Effector CD4-positive, alpha-beta T cell (primary cell): Measurements from ENCODE around the gene IGDCC3.
"Not testable (repeated sequence)": the region's sequence is repeated elsewhere in the genome, so short reads cannot be mapped to it uniquely, and the experiment has no call there.

Experiments
- DNase-seq: peaks from one replicate; pipeline ENCODE4 v3.0.0-alpha.2; 2020

The IGDCC3 gene

DNA sequence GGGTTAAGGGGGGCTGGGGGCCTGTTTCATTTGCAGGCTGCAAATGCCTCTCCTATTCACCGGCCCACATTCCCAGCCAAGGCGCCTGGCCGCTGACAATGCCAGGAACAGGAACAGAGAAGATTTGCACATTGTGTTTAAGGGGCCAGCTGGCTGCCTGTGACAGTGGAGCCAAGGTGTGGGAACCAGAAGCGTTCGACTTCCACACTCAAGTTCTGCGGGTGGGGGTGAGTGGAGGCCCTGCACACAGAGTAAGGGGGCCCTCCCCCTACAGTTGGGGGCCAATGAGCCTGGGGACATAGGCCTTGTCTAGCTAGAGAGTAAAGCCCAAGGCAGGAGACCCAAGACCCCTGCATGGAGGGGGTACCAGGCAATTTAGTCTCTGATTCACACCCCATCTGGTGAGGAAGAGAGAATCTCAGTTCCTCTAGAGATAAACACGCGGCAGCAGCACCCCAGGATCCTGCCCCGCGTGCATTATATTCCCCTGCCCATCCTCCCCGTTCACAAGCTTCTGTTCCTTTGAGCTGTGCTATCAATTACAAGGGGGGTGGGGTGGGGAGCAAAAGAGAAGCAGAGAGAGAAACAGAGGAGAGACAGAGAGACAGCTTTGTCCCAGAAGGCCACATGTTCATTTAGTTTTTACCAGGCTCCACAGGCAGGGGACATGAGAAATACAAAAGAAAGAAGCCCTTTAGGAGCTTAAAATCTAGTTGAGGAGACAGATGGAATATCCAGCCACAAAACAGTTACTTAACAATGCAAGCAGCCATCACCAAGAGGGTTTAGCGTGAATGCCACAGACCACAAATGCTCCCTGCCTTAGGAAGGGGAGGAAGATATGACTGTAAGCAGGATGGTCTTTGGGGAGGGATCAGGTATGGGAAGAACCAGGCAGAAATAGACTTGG, 9.2 kb downstream of the IGDCC3 start:
- DNase-seq: no peak

DNA sequence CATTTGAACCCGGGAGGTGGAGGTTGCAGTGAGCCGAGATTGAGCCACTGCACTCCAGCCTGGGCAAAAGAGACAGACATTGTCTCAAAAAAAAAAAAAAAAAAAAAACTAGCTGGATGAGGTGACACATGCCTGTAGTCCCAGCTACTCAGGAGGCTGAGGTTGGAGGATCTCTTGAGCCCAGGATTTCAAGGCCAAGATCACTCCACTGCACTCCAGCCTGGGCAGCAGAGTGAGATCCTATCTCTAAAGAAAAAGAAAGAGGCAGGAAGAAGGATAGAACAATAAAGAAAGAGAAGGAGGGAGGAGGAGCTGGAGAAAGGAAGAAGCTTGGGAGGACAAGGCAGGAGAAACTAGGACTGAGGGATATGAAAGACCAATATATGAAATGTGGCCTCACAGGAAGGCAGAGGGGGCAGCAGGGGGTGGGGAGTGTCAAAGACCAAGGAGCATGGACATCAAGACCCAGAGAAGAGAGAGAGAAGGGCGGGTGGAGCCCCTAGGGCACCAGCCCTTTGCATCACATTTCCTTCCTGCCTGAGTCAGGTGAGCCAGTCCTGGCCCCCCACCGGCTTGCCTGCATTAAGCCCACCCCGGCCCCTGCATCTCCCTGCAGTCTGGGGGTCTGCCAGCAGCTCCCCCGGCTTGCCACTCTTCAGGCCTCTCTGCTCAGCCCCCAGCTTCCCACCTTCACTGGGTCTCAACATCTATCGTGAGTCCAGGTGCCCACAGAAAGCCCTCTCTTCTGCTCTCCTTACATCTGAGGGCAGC, 11.5 kb downstream of the IGDCC3 start:
- no peak for DNase-seq

DNA sequence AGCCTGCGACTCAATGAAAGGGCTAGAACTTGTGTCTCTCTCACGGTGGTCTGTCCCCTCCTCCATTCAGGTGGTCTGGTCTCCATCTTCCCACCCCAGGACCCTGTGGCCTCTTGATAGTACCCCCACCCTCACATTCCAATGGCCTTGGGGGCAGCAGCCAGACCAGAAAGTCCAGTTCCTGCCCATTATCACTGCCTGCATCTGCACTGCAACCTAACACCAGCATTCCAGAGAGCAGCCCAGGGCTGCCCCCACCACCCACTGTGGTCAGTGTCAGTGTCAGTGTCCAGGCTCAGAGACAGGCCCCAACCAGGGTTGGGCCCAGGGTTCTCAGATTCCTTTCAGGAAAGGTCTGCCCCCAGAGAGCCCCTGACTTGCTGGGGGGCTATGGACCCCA, 12.6 kb downstream of the IGDCC3 start:
- no peak for DNase-seq

DNA sequence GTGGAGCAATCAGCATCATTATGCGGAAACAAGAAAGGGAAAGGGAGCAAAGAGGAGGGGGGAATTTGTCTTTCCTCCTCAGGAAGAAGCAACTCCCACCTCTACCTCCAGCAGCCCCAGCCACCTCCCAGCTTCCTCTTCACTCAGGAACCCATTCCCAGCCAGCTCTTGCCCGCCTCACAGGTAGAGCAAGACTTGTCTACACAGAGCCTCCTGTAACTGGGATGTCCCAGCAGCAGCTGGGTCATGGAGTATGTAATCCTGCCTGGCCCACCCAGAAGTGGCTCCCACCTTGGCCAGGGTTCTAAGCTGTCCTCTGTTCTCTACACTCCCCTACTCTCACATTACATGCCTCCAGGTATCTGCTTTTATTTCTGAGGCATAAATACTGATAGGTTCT, 14.0 kb downstream of the IGDCC3 start:
- no peak for DNase-seq

DNA sequence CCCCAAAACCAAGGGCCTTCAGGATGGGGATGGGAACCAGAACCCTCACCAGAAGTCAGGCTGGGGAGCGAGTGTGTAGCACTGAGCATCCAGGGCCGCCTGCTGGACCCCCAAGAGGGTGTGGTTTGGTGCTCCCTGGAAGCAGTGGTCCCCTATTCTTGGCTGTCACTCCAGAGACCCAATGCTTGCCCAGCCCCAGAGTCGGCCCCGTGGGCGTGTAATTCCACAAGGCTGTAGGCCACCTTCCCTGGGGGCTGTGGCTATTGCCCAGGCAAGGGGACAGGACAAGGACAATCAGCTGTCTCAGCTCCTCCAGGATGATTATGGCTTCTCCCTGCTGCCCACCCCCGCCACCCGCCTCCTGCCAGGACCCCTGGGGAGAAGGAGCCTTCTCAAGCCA, 14.5 kb downstream of the IGDCC3 start:
- no peak for DNase-seq

DNA sequence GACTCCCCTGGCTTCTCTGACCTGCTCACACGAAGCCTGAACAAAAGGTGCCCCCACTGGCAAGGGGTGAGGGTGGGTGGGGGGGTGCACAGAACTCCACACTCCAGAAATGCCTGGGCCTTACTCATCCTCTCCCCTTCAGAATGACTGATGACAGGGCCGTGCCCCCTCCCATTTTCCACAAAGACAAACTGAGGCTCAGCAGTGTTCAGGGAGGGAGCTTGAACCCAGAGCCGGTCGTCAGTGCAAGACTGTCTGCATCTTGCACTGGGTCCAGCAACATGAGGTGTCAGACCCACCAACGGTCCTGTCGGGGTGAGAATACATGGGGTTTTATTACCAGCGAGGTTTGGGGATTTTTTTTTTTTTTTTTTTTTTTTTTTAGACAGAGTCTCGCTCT, 15.3 kb downstream of the IGDCC3 start:
- no peak for DNase-seq

DNA sequence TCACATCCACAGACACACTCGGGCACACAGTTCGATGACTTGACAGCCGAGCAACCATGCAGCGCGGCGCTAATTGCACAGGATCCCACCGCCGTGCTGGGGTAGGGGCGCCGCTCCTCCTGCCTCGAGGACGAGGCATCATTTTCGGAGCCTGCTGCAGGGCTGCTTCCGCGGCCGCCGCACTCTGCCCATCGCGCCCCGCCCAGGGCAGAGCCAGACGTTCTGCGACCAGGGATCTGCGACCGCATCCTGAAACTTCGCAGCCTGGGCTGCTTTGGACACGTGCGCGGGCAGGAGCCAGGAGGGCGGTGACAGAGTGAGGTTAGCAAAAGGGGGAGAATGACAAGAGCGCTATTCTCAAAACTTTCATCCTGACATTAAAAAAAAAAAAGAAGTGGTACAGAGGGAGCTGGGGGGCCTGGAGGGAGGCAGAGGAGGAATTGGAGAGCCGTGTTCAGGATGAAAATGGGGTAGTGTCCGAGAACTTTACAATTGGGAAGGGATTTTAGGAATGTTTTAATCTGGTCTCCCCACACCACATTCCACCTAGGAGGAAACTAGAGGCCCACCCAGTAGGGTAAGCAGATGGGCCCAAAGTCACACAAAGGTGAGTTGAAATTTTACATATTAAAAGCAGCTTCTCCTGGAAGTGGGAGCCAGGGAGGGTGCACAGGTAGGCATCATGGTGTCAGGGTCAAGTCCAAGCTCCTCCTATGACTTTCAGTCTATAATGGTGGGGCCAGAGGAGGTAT, 15.9 kb downstream of the IGDCC3 start:
- DNase-seq: no peak

DNA sequence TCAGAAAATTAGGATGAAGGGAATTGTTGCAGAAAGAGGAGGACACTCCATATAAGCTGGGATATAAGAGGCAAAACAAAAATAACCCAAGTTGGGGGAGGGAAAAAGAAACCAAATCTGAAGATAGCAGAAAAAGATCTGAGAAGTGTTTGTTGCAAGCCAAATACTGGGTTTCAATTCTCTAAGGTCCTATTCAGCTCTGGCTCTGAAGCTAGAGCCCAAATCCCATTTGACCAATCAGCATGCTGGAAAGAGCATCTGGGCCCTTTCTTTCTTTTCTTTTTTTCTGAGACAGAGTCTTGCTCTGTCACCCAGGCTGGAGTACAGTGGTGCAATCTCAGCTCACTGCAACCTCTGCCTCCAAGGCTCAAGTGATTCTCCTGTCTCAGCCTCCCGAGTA, 17.3 kb downstream of the IGDCC3 start:
- DNase-seq: no peak

DNA sequence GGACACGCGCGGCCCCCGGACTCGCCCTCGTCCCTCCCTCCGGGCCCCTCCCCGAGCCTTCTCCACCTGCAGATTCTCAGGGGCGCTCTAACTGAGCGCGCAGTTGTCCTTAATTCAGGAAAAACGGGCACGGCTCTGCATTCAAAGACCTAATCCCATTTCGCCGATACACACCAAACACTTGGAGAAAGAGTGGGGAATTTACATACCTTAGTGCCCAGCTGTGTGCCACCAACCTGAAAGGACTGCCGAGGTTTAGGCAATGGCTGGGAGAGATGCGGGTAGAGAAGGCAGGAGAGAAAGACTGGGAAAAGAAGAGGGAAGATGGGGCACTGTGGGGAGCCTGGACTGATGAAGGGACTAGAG, 21.8 kb downstream of the IGDCC3 start:
- no peak for DNase-seq

DNA sequence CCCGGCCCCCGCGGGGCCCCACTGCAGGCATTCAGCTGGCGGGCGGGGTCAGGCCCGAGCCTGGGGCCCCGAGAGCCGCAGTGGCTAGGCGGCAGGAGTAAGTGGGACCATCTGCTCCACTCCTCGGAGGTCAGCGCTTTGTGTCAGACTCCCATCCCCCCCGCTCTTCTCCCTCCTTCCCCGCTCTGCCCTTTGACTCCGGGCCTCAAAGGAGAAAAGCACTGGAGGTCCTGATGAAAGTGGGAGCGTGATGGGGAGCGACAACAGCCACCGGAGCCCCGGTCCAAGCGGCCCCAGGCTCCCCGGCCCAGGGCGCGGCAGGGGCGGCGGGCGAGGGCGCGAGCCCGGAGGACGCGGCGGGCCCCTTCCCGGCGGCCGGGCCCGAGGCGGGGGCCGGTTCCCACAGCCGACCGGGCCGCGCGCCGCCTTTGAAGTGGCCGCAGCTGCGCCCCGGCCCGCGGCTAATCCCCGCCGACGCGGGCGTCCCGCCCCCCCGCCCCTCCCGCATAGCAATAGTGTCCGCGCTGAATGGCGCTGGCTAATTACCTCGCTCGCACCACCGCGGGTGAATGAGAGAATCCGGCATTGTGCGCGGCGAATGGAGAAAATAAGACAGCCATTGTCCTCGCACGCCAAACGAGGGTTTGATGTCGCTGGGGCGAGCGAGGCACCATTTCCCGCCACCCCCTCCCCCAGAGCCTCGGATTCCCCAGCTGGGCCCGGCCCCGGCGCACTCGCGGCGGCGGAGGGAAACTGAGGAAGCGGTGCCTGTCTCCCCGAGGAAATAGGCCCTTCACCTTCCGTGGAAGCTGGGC, 22.4 kb downstream of the IGDCC3 start:
- DNase-seq: no peak

DNA sequence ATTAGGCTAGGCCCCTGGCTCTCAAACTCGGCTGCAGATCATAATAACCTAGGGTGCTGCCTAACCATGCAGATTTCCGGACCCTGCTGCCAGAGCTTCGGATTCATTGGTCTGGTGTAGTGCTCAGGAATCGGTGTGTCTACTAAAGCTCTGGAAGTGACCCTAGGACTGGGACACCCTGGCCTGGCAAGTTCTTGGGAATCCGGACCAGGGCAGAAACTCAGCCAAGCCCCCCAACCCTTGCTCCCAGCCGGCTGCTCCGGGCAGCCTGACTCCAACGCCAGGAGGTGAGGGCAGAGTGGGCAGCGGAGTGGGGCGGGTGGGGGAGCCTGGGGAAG, 23.0 kb downstream of the IGDCC3 start:
- no peak for DNase-seq

DNA sequence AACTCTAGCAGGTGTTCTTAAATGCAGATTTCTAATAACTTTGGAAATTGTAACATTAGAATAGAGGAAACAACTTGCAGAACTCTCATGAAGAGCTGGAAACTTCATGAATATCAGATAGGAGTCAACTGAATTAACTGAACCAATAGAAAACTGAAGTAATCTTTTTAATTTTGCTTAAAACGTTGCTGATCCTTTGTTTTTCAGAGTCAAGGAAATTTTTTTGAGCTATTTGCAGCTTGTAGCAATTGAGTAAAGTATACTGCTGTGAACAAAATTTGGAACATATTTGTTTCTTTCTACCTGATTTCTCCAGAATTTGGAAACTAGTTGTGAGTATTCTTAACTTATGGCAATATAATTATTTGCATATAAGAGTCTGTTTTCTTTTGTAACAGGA, 25.8 kb downstream of the IGDCC3 start:
- not testable (repeated sequence) for DNase-seq

DNA sequence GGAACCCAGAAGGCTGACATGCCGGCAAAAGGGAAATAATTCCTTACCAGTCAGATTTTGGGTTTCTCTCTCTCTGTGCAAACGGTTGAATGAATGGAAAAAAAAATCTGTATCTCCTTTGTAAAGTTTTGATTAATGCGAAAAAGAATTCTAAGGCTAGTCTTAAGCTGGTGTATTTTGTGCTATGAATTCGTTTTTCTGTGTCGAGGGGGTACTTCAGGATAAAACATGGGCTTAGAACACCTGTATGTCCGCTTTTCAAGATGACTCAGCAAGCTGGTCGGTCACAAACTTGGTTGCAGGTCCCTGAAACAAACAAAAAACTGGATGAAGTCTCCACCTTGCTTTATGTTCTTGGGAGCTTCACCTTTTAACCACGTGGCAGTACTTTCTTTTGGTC, 28.5 kb downstream of the IGDCC3 start:
- no peak for DNase-seq

DNA sequence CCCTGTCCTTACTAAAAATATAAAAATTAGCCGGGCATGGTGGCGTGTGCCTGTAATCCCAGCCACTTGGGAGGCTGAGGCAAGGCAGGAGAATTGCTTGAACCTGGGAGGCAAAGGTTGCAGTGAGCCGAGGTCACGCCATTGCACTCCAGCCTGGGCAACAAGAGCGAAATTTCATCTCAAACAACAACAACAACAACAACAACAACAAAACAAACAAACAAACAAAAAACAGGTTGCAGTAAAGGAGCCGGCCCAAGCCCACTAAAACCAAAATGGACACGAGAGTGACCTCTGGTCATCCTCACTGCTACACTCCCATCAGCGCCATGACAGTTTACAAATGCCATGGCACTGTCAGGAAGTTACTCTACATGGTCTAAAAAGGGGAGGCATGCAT, 30.0 kb downstream of the IGDCC3 start:
- not testable (repeated sequence) for DNase-seq

DNA sequence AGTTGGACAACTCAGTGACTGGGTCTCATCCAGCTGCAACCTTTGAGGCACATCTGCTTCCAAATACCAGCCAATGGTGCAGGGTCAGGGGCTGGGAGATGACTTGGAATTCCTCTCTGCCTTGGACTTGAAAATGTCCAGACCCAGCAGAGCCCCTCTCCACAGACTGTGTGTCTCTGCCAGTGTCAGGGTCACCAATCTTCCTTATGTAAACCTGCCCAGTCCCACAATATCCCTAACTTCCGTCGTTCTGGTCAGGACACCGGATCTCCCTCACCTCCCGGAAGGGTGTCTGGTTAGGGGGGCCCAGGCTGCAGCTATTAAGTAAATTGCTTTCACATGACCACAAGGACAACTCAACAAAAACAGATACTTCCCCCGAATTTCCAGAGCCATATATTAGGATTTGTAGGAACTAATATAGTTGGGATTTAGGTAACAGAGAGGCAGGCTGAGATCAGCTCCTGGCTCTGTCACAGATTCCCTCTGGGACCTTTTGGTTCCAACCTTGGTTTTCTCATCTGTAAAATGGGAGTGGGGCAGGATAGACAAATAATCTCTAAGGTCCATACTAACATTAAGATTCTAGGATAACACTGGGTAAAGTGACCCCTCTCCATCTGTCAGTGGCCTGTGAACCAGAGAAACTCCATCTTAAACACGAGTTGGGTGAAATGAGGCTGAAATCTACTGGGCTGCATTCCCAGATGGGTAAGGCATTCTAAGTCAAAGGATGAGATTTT, 30.8 kb downstream of the IGDCC3 start:
- no peak for DNase-seq

DNA sequence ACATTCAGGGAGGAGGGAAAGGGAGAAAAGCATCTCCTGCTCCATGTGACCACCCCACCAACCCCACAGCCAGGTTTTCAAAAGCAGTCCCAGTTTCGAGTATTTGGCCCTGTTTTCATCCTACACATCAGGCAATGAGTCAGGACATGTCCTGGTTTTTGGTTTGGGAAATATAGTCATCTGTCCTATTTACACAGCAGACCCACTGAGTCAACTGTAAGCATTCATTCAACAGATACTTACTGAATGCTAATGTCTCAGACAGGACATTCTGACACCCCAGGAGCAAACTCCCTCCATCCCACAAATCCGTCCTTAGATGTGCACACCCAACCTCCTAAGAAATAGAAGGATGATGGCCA, 32.9 kb downstream of the IGDCC3 start:
- no peak for DNase-seq

DNA sequence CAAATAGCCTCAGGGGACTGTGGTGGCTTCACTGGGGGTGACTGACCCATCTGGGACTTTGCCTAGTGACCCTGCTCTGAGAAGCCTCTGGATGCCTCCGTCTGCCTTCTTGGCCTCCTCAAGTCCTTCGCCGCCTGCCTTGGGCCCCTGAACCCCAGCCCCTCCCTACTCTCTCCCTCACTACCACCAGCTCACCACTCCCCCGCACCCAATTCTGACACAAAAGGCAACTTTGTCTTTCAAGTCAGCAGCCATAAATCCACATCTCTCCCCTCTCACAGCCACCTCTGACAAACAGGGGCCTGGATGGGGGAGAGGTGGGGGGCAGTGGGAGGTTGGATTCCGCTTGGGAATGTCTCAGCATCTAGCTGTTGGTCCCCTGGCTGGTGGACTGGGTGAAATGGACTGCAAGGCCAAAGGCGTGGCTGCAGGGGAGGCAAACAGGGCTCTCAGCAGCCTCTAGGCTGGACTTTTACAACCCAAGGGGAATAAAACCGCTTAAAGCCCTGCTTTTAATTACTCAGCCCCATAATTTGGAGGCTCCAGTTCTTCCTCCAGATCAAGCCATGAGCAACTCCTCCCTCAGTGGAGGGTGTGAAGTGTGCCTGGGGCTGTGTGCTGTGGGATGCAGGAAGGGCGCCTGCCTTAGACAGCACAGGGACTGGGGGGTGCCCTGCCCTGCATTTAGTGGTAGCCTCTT, 33.4 kb downstream of the IGDCC3 start:
- no peak for DNase-seq

DNA sequence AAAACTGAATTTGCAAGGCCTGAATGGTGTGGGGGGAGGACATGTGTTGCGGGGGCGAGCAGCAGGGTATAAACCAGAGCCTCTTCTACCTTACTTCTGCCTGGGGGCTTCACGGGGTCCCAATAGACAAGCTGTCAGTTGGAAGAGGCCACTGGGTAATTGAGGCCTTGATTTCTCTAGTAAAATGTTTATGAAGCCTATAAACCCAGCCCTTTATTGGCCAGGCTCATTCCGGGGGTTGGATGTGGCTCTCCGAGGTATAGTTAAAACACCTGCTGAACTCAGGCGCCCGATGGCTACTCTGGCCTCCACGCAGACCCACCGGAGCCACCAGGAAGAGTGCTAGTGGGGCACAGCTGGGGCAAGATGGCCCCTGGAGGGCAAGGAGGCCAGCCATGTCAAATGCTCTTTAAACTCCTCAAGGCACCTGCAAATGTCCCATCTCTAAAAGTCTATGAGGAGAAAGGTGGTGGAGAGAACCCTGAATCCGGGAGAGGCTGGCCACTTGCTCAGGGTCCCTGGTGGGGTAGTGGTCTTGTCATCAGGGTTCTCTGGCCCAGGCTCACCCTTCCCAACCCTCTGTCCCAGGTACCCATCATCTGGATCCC, 34.3 kb downstream of the IGDCC3 start:
- no peak for DNase-seq

DNA sequence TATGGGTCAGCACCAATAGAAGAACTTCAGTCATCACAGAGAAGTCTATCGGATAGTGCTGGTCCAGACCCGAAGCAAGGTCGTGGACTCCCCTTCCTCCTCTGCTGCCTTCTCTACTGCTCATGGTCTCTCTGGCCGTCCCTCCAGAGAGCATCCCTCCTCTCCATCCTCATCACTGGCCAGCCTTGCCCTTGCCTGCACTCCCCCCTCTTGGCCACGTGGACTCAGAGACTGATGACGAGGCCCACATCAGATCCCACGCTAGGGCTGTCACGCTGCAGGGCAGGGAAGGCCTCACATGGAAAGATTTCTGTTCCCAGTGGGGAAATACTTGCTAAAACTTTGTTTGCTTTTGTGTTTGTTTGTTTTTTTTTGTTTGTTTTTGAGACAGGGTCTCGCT, 35.3 kb downstream of the IGDCC3 start:
- DNase-seq: no peak

DNA sequence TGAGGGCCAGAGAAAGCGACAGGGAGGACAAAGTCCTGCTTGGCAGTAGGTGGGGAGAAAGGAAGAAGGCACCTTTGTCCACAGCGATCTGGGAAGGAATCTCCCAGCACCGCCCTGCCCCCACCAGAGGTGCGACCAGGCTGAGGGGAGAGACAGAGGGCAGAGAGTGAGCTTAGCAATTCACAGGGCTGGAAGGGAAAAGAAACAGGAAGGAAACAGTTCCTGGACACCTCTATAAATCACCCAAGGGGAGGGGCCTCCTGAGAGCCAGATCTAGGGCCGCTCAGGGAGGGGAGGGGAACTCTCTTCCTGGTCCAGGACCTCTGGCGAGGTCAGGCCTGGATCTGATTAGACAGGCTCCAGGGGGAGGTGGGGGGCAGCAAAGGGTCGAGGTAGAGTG, 37.9 kb downstream of the IGDCC3 start:
- no peak for DNase-seq

DNA sequence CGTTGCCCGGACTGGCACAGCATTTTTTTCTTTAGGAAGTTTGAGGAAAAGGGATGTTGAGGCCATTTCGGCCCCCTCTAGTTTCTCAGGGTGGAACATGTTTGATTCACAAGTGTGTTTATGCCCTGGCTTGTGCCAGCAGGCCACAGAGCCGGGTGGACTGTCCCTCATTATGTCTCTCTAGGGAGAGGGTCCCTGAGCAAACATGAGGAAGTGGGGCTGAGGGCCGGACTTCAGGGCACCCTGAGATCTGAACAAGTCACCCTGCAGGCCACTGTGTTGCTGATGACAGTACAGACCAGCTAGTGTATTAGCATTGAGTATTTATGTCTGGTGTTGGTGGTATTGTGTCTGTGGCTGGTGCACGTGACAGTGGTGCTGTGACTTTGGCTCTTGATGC, 38.4 kb downstream of the IGDCC3 start:
- DNase-seq: no peak
